ENCODE results near the gene TRIM60.
"Not testable (repeated sequence)": the region's sequence is repeated elsewhere in the genome, so short reads cannot be mapped to it uniquely, and the experiment has no call there.

TRIM60 gene

GRCh38 chr4:165031436-165032211, at the start of gene TRIM60:
TSS of gene TRIM60 (plus strand) at chr4:165031999. CDS start at chr4:165040073, 8,074 bp downstream.
- H3K4me3 ChIP-seq (ENCODE audit: low read depth, low read length): no peak within 1 kb of the TSS

- H3K4me3 ChIP-seq (ENCODE audit: low read depth, low read length): no peak overlapping the region
These were observed 42.3 kb upstream of the TRIM60 start for GRCh38 chr4:164989471-164989870.

GRCh38 chr4:164990786-164991185, 41.0 kb upstream of the TRIM60 start:
- H3K4me3 ChIP-seq (ENCODE audit: low read depth, low read length): not testable (repeated sequence)

- H3K4me3 ChIP-seq (ENCODE audit: low read depth, low read length): not testable (repeated sequence)
These were observed 35.7 kb upstream of the TRIM60 start for GRCh38 chr4:164996123-164996522.

- no peak overlapping the region for H3K4me3 ChIP-seq (ENCODE audit: low read depth, low read length)
These were observed 34.5 kb upstream of the TRIM60 start for GRCh38 chr4:164997324-164997723.

- H3K4me3 ChIP-seq (ENCODE audit: low read depth, low read length): no peak overlapping the region
These were observed 33.9 kb upstream of the TRIM60 start for GRCh38 chr4:164997941-164998340.

- H3K4me3 ChIP-seq (ENCODE audit: low read depth, low read length): not testable (repeated sequence)
These were observed 33.2 kb upstream of the TRIM60 start for GRCh38 chr4:164998526-164999080.

- not testable (repeated sequence) for H3K4me3 ChIP-seq (ENCODE audit: low read depth, low read length)
These were observed 29.8 kb upstream of the TRIM60 start for GRCh38 chr4:165001957-165002356.

- no peak overlapping the region for H3K4me3 ChIP-seq (ENCODE audit: low read depth, low read length)
These were observed 26.4 kb upstream of the TRIM60 start for GRCh38 chr4:165005352-165005925.

- no peak overlapping the region for H3K4me3 ChIP-seq (ENCODE audit: low read depth, low read length)
These were observed 25.3 kb upstream of the TRIM60 start for GRCh38 chr4:165006456-165006855.

GRCh38 chr4:165006886-165007285, 24.9 kb upstream of the TRIM60 start:
- H3K4me3 ChIP-seq (ENCODE audit: low read depth, low read length): no peak overlapping the region

- H3K4me3 ChIP-seq (ENCODE audit: low read depth, low read length): no peak overlapping the region
These were observed 22.1 kb upstream of the TRIM60 start for GRCh38 chr4:165009493-165010227.

- H3K4me3 ChIP-seq (ENCODE audit: low read depth, low read length): no peak overlapping the region
These were observed 21.3 kb upstream of the TRIM60 start for GRCh38 chr4:165010487-165010886.

GRCh38 chr4:165010991-165011390, 20.8 kb upstream of the TRIM60 start:
- H3K4me3 ChIP-seq (ENCODE audit: low read depth, low read length): no peak overlapping the region

GRCh38 chr4:165011403-165011802, 20.4 kb upstream of the TRIM60 start:
- no peak overlapping the region for H3K4me3 ChIP-seq (ENCODE audit: low read depth, low read length)

GRCh38 chr4:165013691-165014090, 18.1 kb upstream of the TRIM60 start:
- no peak overlapping the region for H3K4me3 ChIP-seq (ENCODE audit: low read depth, low read length)

- H3K4me3 ChIP-seq (ENCODE audit: low read depth, low read length): no peak overlapping the region
These were observed 14.8 kb upstream of the TRIM60 start for GRCh38 chr4:165016971-165017370.

GRCh38 chr4:165019995-165020394, 11.8 kb upstream of the TRIM60 start:
- not testable (repeated sequence) for H3K4me3 ChIP-seq (ENCODE audit: low read depth, low read length)

- H3K4me3 ChIP-seq (ENCODE audit: low read depth, low read length): not testable (repeated sequence)
These were observed 6.0 kb upstream of the TRIM60 start for GRCh38 chr4:165025782-165026181.

GRCh38 chr4:165027762-165028402, 3.9 kb upstream of the TRIM60 start:
- no peak overlapping the region for H3K4me3 ChIP-seq (ENCODE audit: low read depth, low read length)

GRCh38 chr4:165048170-165048569, 16.4 kb downstream of the TRIM60 start:
- no peak overlapping the region for H3K4me3 ChIP-seq (ENCODE audit: low read depth, low read length)

Measured in iPS-11a (cell line).